HG03342 (cell line): Measurements from ENCODE around the gene ACADS.

Experiments
- ATAC-seq: cut with Tn5 transposase; IDR thresholded peaks from one replicate; pipeline ENCODE4 v1.9.1; 2021; ENCODE audit warnings: mild to moderate bottlenecking, moderate library complexity; ENCODE audit not compliant: unreplicated experiment

ACADS gene

GRCh38 chr12:120787889-120788288 lies 62.3 kb downstream of the ACADS start:
- no peak for ATAC-seq
